Neutrophil (primary cell): ENCODE results near the gene MAP3K7.

ENCODE experiments used
- H3K27ac ChIP-seq: fragments of 200-600 bp; sonication (generic); 2 replicates; pipeline ENCODE4 v1.5.1; 2016; ENCODE audit warnings: mild to moderate bottlenecking, moderate library complexity
- H3K27me3 ChIP-seq: fragments of 200-600 bp; sonication (generic); 2 replicates; pipeline ENCODE4 v1.6.0; 2016; ENCODE audit warnings: mild to moderate bottlenecking
- H3K36me3 ChIP-seq: fragments of 200-600 bp; sonication (generic); 2 replicates; pipeline ENCODE4 v1.5.1; 2017
- H3K4me1 ChIP-seq, 2 experiments: fragments of 200-600 bp in 1 of 2; sonication (generic) in 1 of 2; 1 replicate in 1 of 2; 2 replicates in 1 of 2; pipeline versions ENCODE4 v1.5.1 to v1.6.1; 2013 to 2016; ENCODE audit warnings: low read depth in 1 of 2, low read length in 1 of 2, mild to moderate bottlenecking in 1 of 2, moderate library complexity in 1 of 2; ENCODE audit not compliant: control insufficient read depth in 1 of 2, insufficient read depth in 1 of 2
- H3K4me3 ChIP-seq, 2 experiments: fragments of 200-600 bp in 1 of 2; sonication (generic) in 1 of 2; 1 replicate in 1 of 2; 2 replicates in 1 of 2; pipeline ENCODE4 v1.5.1; 2013 to 2016; ENCODE audit warnings: low read depth in 1 of 2, low read length in 1 of 2, mild to moderate bottlenecking in 1 of 2, moderate library complexity in 1 of 2
- H3K9me3 ChIP-seq: fragments of 200-600 bp; sonication (generic); 2 replicates; pipeline ENCODE4 v1.5.1; 2016
- CTCF ChIP-seq: fragments of 200-600 bp; sonication (generic); IDR thresholded peaks from 2 replicates; pipeline ENCODE4 v1.5.1; 2016; ENCODE audit warnings: antibody characterized with exemption

Gene MAP3K7

GRCh38 chr6:90495216-90495817 is 91.6 kb downstream of the MAP3K7 start:
- no peak for TF ChIP-seq CTCF
- no peak overlapping the region for H3K4me3 ChIP-seq

GRCh38 chr6:90494067-90494780 is 92.6 kb downstream of the MAP3K7 start:
- H3K27me3 ChIP-seq: no peaks in the 10 kb centered on the region
- no peaks in the 10 kb centered on the region for H3K36me3 ChIP-seq
- no peak overlapping the region for H3K4me3 ChIP-seq
- no peaks in the 10 kb centered on the region for H3K9me3 ChIP-seq
- H3K4me1 ChIP-seq: no peaks in the 10 kb centered on the region
- H3K27ac ChIP-seq: no peak overlapping the region
- TF ChIP-seq CTCF: no peak

More at GRCh38 chr6:90495216-90495817, 91.6 kb downstream of the MAP3K7 start:
- Histone ChIP-seq H3K27me3 (no peaks in the 10 kb centered on the region), H3K9me3 (no peaks in the 10 kb centered on the region), H3K4me1 (no peaks in the 10 kb centered on the region), H3K27ac (no peak overlapping the region), H3K36me3 (no peaks in the 10 kb centered on the region)

- Histone ChIP-seq H3K27ac (no peak overlapping the region), H3K4me1 (no peaks in the 10 kb centered on the region), H3K9me3 (no peaks in the 10 kb centered on the region), H3K36me3 (no peaks in the 10 kb centered on the region), H3K27me3 (no peaks in the 10 kb centered on the region), H3K4me3 (no peak overlapping the region)
- TF ChIP-seq CTCF: no peak
Measured at GRCh38 chr6:90493332-90493731, 93.5 kb downstream of the MAP3K7 start.

- H3K4me1 ChIP-seq: no peaks in the 10 kb centered on the region
- H3K9me3 ChIP-seq: no peaks in the 10 kb centered on the region
- TF ChIP-seq CTCF: no peak
- no peak overlapping the region for H3K4me3 ChIP-seq
- no peaks in the 10 kb centered on the region for H3K27me3 ChIP-seq
- H3K27ac ChIP-seq: no peak overlapping the region
- no peaks in the 10 kb centered on the region for H3K36me3 ChIP-seq
Measured at GRCh38 chr6:90492798-90493197, 94.1 kb downstream of the MAP3K7 start.

GRCh38 chr6:90492369-90492768 is 94.5 kb downstream of the MAP3K7 start:
- Histone ChIP-seq H3K36me3 (no peaks in the 10 kb centered on the region), H3K4me3 (no peak overlapping the region), H3K27me3 (no peaks in the 10 kb centered on the region), H3K9me3 (no peaks in the 10 kb centered on the region), H3K4me1 (no peaks in the 10 kb centered on the region), H3K27ac (no peak overlapping the region)
- TF ChIP-seq CTCF: no peak
